Measurements from ENCODE around the gene MGAT2.
"Not testable (repeated sequence)": the region's sequence is repeated elsewhere in the genome, so short reads cannot be mapped to it uniquely, and the experiment has no call there.

MGAT2 gene

DNA sequence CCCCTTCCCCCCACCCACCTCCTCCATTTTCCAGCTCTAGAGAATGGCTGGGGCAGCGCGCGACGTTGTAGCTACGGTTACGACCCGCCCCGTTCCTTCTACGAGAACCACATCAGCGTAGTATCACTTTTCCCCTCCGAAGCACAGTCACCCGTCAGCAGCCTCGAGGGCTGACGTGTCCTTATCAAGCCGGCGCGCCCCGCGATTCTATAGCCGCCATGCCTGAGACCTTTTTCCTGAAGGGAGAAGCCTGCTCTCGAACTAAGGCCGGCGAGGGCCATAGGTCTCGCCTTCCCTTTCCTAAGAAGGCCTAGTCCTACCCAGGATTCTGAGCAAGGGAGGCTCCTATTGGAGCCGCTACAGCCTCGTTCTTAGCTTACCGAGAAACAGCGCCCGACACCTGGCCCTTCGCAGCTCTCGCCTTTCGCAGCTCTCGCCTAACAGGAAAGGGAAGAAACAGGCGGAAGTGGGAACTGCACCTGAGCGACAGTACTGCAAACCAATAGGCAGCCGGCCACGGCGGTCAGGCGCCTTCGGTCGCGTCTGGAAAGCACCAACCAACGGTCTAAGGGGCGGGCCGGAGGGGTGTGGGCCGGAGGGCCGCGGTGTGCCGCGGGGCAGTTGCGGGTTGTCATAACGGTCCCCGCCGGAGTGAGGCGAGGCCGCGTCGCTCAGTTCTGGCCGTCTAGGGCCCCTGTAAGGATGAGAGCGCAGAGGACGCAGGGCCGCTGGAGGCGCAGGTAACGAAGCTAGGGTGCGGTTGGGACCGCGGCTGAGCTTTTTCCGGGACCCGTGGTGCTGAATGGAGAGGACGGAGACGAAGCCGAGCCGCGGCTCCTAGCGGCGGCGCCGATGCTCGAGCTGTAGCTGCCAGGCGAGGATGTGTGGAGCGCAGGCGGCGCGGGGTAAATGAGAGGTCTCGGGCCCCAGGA is at the start of gene MGAT2, which contains the start of gene RPL36AL:
MGAT2 (plus strand) TSS at position 618 of the 932 bp plus-strand sequence. CDS start 470 bp downstream, outside the sequence.
RPL36AL (minus strand) TSS at position 445 of the 932 bp plus-strand sequence. CDS start 1,522 bp downstream, outside the sequence.
- DNase-seq = peak; percentile 99

DNA sequence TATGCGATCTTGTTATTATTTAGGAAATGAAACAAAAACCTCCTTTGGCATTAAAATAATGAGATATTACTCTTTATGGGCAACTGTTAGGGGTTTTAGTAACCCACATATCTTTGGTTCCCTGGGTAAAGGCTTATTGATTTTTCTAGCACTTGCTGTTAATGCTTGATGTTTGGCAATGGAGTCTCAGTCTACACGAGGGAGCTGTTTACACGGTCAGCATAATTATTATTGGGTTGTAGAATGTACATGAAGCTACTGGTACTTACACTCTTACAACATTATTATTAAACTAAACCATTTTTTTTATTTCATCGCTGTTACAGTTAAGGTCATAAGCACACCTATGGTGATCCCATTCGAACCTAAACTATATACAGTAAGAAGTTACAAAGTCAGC is 46.6 kb upstream of the MGAT2 start:
- DNase-seq = no peak

GRCh38 chr14:49578141-49578540 is 42.5 kb upstream of the MGAT2 start:
- no peak for DNase-seq

DNA sequence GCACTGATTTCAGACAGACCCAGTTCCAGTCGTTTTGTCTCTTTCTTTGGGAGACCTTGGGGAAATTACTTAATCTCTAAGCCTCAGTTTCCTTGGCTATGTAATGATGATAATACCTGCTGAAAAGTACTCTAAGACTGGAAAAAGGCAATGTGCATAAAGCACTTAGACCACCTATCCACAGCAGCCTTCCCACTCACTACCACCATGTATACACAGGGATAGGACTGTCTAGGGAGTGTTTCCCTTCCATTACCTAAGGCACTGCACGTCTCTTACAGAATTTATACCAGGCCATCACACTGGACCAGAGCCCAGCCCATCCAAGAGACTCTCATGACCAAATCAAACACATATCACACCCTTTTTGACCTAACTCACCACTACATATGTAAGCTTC is 40.8 kb upstream of the MGAT2 start:
- no peak for DNase-seq

GRCh38 chr14:49581209-49582112 is 39.1 kb upstream of the MGAT2 start:
- DNase-seq = peak; percentile 51

DNA sequence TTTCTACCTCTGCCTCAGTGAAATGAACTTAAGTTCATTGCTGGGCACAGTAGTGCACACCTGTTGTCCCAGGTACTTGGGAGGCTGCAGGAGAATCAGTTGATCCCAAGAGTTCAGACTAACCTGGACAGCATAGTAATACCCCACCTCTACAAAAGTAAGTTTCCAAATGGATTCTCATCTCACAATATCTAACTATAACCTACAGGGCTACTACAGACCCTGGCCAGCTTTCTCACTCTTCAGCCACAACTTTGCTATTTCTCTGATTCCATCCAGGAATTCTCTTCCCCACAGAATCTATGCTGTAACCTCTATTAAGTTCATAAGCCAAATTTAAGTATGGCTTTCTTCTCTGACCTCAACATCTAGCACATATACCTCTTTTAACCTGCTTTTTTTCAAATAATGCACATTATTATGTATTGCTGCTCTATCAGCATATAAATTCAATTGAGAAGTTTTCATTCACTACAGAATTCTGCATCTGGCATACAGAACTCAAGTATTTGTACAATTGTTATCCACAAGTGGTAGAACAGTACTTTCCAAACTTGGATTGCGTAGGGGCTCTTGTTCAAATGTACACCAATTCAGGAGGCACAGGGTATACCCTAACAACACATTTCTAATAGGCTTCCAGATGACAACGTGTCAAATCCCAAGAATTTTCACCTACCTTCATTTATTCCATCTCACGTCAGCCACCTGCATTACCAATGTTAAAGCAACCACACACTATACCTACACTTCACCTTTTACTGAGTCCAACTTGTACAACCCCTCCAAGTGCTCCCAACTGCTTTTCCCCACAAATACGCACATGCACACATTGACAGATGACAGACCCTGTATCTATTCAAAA is 38.3 kb upstream of the MGAT2 start:
- DNase-seq = no peak

GRCh38 chr14:49583629-49584028 is 37.0 kb upstream of the MGAT2 start:
- DNase-seq = no peak

DNA sequence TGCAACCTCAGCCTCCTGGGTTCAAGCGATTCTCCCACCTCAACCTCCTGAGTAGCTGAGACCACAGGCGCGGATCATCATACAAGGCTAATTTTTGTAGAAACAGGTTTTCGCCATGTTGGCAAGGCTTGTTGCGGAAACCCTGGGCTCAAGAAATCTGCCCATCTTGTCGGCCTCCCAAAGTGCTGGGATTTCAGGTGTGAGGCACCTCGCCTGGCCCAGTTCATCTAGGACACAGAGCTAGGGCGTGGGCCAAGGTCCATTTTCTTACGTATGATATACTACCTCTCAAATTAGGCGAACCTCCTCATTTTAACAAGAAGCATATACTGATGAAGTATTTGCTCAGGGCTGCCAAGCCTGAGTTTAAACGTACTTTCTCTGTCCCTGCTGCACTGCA is 36.5 kb upstream of the MGAT2 start:
- DNase-seq = no peak

GRCh38 chr14:49584981-49585640 is 35.5 kb upstream of the MGAT2 start:
- not testable (repeated sequence) for DNase-seq

GRCh38 chr14:49585803-49586672 is 34.6 kb upstream of the MGAT2 start, which contains the start of gene RPS29:
TSS of gene RPS29 (minus strand) at chr14:49586380. CDS start at chr14:49586346, 34 bp downstream.
- peak; percentile 100 for DNase-seq

DNA sequence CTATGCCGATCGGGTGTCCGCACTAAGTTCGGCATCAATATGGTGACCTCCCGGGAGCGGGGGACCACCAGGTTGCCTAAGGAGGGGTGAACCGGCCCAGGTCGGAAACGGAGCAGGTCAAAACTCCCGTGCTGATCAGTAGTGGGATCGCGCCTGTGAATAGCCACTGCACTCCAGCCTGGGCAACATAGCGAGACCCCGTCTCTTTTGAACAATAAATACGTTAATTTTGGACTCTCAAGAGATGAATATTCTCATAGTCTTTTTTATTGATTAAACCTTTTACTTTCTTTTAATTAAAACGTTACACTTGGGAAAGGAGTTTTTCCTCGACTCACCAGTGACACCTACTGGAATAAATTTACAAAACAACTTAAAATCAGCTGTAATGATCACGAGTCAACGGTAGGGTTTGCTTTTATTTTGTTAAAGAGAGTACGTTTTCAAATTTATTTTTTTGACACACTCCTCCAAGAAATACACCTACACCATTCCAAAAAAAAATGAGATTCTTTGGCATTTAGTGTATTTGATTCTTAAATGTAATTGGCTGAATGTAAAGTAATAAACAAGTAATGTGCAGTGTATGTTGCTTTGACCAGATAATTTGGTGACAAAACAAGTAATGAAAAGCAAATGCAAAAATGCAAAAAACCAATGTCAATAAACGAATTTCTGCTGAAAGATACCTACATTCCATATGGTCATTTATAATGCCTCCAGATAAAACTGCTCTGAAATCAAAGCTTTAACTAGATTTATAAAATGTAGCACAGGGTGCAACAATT is 33.7 kb upstream of the MGAT2 start:
- DNase-seq = peak; percentile 85

DNA sequence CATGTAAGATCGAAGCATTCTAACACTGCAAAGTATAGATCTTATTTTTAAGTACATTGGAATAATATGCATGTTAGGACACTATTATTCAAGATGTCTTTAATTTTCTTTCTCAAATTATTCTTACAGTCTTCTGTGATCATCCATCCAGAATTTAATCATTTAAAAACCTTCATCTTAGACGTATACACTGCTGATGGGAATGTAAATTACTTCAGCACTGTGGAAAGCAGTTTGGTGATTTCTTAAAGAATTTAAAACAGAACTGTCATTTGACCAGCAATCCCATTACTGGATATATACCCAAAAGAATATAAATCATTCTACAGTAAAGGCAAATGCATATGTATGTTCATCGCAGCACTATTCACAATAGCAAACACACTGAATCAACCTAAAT is 31.2 kb upstream of the MGAT2 start:
- DNase-seq = no peak

- peak; percentile 63 for DNase-seq
Measured at GRCh38 chr14:49593016-49593415, 27.6 kb upstream of the MGAT2 start.

DNA sequence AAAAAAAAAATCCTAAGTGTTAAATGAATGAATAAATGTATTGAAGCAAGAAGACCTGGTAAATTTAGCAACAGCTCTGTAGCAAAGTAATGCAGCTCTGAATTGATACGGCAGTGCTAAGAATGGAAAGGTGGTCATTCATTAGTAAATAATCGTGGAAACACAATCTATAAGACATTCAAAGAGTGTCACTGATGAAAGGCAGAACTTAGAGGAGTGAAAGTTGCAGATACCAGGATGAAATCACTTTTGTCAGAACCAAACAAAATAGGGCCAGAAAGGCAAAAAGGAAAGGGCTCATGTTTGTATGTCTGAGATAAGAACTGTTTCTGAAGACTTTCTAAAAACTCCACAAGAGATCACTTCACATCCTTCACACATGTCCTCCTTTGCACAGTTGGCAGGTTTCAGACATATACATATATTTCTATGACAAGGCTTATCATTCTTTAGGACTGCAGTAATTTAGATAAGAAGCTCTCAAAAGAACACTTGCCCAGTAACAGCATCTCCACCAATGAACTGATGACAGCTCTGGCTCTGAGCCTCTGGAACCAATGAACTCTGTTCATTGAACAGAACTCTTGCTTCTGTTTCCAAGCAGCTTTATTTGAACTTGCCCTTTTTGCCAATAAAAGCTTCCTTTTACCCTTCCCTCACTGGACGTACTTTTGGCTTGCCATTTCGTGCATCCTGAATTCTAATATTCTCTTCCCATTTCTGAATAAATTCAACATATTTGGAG is 26.1 kb upstream of the MGAT2 start:
- DNase-seq = peak; percentile 98

GRCh38 chr14:49598189-49598484 is 22.5 kb upstream of the MGAT2 start:
- DNase-seq = no peak

DNA sequence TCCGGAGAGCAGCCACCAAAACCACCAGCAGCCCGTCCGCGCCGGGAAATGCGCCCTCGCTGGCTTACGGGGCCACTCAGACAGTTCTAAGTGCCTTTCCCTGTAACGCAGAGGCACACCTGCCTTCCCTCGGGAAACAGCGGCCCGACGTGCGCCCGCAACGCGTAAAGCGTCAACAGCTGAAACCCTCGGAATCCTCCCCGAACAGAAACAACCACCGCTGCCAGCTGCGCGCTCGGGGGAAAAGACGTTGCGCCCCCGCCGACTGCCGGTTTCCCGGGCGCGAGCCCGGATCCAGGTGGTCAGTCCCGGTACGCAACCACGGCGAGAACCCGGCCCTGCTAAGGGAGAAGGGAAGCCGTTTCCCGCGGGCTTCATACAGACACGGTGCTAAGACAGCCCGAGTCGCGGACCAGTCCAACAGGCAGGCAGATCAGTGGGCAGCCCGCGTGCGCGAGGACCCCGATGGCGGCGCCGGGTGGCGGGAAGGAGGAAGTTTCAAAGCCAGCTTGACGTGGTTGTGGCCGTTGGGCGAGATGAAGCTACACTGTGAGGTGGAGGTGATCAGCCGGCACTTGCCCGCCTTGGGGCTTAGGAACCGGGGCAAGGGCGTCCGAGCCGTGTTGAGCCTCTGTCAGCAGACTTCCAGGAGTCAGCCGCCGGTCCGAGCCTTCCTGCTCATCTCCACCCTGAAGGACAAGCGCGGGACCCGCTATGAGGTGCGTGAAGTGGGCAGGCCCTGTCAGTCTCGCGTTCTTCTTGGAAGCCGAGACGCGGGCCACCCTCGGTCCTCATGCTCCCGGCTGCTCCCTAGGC is 21.9 kb upstream of the MGAT2 start, which contains the start of gene LRR1:
LRR1 (plus strand) TSS at position 456 of the 816 bp plus-strand sequence; CDS start at position 537, 81 bp downstream.
- peak; percentile 86 for DNase-seq

- no peak for DNase-seq
Measured at GRCh38 chr14:49607583-49607982, 13.0 kb upstream of the MGAT2 start.

GRCh38 chr14:49612251-49612650 is 8.3 kb upstream of the MGAT2 start:
- DNase-seq = no peak
